ENCODE results near the gene MYO1A.
A peak's percentile ranks its signal among the peaks of the same experiment; 100 is the strongest.
"Not testable (repeated sequence)": the region's sequence is repeated elsewhere in the genome, so short reads cannot be mapped to it uniquely, and the experiment has no call there.

Gene MYO1A

DNA sequence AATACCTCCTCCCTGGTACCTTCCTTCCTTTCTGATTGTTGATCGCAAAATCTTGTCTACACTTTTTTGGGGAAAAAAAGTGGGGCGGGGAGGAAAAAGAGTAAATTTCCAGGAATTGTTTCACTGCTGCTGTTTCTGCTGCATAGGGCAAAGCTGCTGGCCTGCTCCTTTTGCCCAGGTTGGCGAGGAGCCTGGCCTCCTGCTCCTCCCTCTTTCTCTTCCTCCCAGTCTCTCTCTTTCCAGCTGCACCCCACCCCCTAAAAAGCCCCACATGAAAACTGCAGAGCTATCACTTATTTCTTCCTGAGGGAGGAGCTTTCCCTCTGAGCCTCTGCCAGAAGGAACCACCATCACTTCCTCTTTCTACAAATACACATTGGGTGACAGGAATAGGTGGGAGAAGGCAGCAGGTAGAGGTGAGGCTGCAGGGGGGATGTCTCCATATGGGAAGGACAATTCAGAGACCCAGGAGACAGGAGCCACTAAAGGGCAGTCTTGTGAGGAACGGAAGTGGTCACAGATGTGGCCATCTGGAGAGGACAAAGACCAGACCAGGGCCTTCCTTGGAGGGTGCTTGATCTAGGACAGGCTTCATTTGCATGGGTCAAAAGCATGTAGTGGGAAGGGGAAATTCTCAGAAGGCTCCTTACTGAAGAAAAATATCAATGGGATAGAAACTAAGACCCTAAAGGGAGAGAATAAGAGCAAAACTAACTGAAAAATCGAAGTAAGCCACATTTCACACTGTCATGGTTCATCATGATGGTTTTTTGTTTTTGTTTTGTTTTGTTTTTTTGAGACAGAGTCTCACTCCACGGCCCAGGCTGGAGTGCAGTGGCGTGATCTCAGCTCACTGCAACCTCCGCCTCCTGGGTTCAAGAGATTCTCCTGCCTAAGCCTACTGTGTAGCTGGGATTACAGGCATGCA, 58.3 kb downstream of the MYO1A start:
- no peak for DNase-seq

GRCh38 chr12:56990648-56991318, 59.1 kb downstream of the MYO1A start:
- DNase-seq: no peak

- DNase-seq: peak; percentile 19
These were observed 59.9 kb downstream of the MYO1A start for GRCh38 chr12:56989861-56990610.

DNA sequence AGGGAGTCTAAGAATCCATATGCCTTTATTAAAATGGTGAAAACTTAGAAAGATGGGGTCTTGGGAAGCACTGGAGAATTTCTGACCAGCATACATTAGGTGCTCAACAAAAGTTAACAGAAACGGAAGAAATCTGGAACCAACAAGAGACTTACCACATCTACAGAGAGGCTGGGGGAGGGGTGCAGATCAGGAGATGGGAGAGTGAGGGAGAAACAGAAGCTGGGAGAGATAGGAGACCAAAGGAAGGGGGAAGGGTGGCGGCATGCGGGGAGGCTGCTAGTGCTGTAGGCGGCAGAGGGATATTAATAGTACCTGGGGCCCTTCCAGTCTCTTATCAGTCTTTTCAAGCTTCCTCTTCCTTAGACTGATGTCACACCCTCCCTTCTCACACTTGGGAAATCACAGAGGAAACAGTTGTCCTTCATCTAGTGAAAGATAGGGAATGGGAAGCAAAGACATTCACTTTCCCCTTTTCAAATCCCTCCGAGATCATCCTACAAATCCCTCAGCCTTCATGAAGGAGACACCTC, 61.7 kb downstream of the MYO1A start:
- no peak for DNase-seq

DNA sequence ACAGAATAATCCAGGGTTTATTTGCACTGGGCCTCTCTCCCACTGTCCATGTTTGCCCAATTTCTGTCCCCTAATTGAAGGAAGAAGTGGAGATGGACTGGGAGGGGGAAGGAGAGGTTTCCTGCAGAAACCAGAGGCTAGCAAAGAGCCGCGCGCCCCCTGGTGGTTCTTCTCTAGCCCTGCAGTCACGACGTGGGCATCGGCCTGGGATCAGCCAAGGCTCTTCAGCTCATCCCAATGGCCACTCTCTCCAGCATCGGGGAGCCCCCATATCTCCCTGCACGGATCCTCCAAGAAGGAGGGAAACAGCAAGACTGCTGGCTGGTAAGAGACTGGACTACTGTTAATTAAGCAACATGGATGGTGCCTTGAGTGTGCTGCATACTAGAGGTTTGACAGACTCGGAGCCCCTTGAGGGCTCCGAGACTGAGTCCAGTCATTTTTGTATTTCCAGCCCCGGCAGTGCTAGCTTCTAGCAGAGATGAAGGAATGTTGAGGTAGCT, 62.3 kb downstream of the MYO1A start:
- peak; percentile 72 for DNase-seq

DNA sequence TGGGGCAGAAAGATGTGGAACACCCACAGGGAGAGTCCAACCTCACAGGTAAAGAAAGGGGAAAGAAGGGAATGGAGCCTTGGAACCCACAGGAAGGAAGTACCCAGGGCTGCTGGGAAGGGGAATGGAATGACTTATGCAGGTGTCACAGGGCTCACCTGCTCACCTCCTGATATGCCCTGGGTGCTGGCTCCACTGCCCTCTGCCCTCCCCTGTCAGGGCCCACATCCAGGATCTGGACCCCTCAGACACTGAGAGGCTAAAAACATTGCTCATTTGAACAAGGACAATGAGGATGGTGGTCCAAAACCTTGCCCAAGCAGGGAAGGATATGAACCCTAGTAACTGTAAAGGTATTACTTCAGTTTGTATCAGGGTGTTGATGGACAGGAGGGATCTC, 62.9 kb downstream of the MYO1A start:
- DNase-seq: no peak

DNA sequence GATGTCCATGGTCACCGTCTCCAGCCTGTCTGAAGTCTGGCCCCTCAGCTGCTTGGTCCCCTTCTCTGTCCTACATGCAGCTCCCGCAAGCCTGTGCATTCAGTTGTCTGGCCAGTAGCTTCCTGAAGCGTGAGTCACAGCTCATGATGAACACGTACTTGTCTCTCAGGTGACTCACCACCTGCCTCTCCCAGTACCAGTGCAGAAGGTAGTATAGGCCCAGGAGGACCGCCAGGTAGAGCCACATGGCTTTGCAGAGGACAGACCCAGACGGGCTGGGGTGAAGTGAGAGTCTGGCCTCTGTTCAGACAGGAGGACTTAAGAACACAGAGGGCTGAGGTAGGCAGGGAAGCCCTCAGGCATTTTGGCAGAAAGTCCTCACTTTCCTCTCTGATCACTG, 64.2 kb downstream of the MYO1A start:
- not testable (repeated sequence) for DNase-seq

GRCh38 chr12:56983386-56983785, 66.5 kb downstream of the MYO1A start:
- no peak for DNase-seq

DNA sequence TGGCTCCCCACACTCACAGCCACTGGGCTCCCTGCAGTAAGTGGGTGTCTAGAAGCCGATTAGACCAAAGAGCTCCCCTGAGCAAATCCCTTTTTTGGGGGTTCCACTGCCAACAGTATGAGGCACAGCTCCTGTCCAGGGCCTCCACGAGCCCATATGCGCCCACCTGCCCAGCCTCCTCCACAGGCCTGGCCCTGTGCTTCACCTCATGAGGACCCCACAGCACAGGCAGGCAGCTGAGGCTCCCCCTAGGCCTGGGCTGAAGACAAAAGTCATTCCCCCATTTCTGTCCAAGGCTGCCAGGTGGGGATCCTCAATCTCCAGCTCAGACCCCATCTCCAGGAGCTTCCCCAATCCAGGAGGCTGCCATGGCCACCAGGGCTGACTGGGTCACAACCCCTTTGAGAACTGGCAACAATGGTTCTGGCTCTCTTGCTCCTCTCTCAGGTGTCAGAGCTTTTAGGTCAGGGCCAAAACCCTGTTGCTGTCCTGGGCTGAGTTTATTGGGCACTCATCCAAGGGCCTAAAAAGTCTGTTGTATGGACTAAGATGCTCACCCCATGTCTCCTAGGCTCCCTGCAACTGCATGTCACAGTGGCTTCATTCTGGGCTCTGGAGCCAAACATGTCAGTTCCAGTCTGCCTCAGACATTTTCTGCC, 67.2 kb downstream of the MYO1A start:
- not testable (repeated sequence) for DNase-seq

GRCh38 chr12:56980941-56981530, 68.9 kb downstream of the MYO1A start:
- no peak for DNase-seq

- no peak for DNase-seq
These were observed 69.7 kb downstream of the MYO1A start for GRCh38 chr12:56980268-56980667.

- no peak for DNase-seq
These were observed 70.3 kb downstream of the MYO1A start for GRCh38 chr12:56979628-56980027.
